ENCODE results near the gene SYNE2.

GRCh38 chr14:64232944-64233343 is 380.1 kb downstream of the SYNE2 start:
- no peak for TF ChIP-seq EZH2 (IDR thresholded peaks at IDR 0.05; ENCODE audit: low read length, missing control alignments)
- TF ChIP-seq CTCF (conservative IDR thresholded peaks at IDR 0.05 in 1 of 2, IDR thresholded peaks at IDR 0.05 in 1 of 2; ENCODE audit: low read depth in 1 of 2, low read length in 2 of 2), result no peak

Data from fibroblast of lung (primary cell).